Loucy (cell line): ENCODE data around the gene SPECC1.
"Not testable (repeated sequence)": the region's sequence is repeated elsewhere in the genome, so short reads cannot be mapped to it uniquely, and the experiment has no call there.

Source experiments
- H2AFZ ChIP-seq: fragments of 200-600 bp; sonication (generic); 2 replicates; pipeline ENCODE4 v1.6.0; 2016; ENCODE audit warnings: antibody characterized with exemption, mild to moderate bottlenecking, low read length, moderate library complexity
- H3F3A ChIP-seq: fragments of 200-600 bp; 2 replicates; pipeline ENCODE4 v1.6.0; 2016; ENCODE audit warnings: antibody characterized with exemption, low read depth, mild to moderate bottlenecking
- H3K27me3 ChIP-seq: fragments of 200-600 bp; sonication (generic); 2 replicates; pipeline ENCODE4 v1.6.1; 2014; ENCODE audit warnings: low read length, mild to moderate bottlenecking; ENCODE audit not compliant: insufficient read depth, poor library complexity, severe bottlenecking
- H3K36me3 ChIP-seq: fragments of 200-600 bp; sonication (generic); 2 replicates; pipeline ENCODE4 v1.6.1; 2016; ENCODE audit warnings: low read length; ENCODE audit not compliant: insufficient read depth
- H3K4me1 ChIP-seq: fragments of 200-600 bp; sonication (generic); 2 replicates; pipeline ENCODE4 v1.5.1; 2014; ENCODE audit warnings: low read length, mild to moderate bottlenecking; ENCODE audit not compliant: insufficient read depth, poor library complexity, severe bottlenecking
- H3K4me2 ChIP-seq: fragments of 200-600 bp; sonication (generic); 2 replicates; pipeline ENCODE4 v1.6.0; 2014; ENCODE audit warnings: antibody characterized with exemption, low read length, low read depth, mild to moderate bottlenecking; ENCODE audit not compliant: poor library complexity, severe bottlenecking
- H3K4me3 ChIP-seq: fragments of 200-600 bp; sonication (generic); 2 replicates; pipeline ENCODE4 v1.5.1; 2014; ENCODE audit warnings: low read length, mild to moderate bottlenecking, mixed read lengths; ENCODE audit not compliant: poor library complexity, severe bottlenecking
- H3K79me2 ChIP-seq: fragments of 200-600 bp; sonication (generic); 2 replicates; pipeline ENCODE4 v1.6.1; 2014; ENCODE audit warnings: low read length; ENCODE audit not compliant: insufficient read depth
- H3K9ac ChIP-seq: fragments of 200-600 bp; sonication (generic); 2 replicates; pipeline ENCODE4 v1.6.0; 2014; ENCODE audit warnings: mild to moderate bottlenecking, low read depth, low read length, moderate library complexity; ENCODE audit not compliant: poor library complexity, severe bottlenecking
- H3K9me2 ChIP-seq: fragments of 200-600 bp; sonication (generic); replicated peaks from 2 replicates; pipeline ENCODE4 v1.6.1; 2016; ENCODE audit warnings: low read depth, low read length, mixed read lengths
- H3K9me3 ChIP-seq: fragments of 200-600 bp; sonication (generic); 2 replicates; pipeline ENCODE4 v1.6.1; 2014; ENCODE audit warnings: mild to moderate bottlenecking, antibody characterized with exemption, low read length, low read depth; ENCODE audit not compliant: insufficient read depth
- H4K20me1 ChIP-seq: fragments of 200-600 bp; sonication (generic); 2 replicates; pipeline ENCODE4 v1.6.0; 2014; ENCODE audit warnings: antibody characterized with exemption, low read length, mild to moderate bottlenecking; ENCODE audit not compliant: insufficient read depth, poor library complexity, severe bottlenecking
- CTCF ChIP-seq: fragments of 200-600 bp; sonication (generic); conservative IDR thresholded peaks from 2 replicates; pipeline ENCODE4 v1.5.1; 2014; ENCODE audit warnings: mild to moderate bottlenecking, antibody characterized with exemption, low read length
- EZH2phosphoT487 ChIP-seq: fragments of 200-600 bp; IDR thresholded peaks from 2 replicates; pipeline ENCODE4 v1.6.1; 2018; ENCODE audit warnings: antibody characterized with exemption, mild to moderate bottlenecking, moderate library complexity, borderline replicate concordance

The SPECC1 gene

DNA sequence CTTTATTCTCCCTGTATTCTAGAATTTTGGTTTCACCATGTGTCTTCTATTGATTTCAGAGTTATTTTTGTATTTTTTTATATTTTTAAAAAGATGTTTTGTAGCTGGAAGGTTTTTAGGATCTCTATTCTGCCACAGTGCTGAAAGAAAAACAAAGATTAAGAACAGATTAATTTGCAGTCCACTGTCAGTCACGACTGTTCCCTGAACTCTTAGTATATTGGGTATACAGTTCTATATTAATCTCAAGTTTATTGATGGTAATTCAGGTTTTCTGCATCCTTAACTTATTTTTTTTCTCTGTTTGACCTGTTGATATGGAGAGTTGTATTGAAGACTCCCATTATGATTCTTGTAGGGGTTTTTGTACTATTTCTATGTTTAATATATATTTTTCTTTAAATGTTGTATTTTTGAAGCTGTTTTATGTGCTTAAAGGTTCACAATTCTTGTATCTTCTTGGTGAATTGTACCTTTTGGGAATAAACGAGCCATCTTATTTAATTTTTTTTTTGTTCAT lies 2.9 kb downstream of the SPECC1 start:
- Histone ChIP-seq H3K4me1 (peaks cover 11% of the 10 kb centered on the region), H4K20me1 (no peaks in the 10 kb centered on the region), H3K4me3 (no peak overlapping the region), H2AFZ (no peak overlapping the region), H3K4me2 (no peak overlapping the region), H3F3A (no peaks in the 10 kb centered on the region), H3K9me3 (no peaks in the 10 kb centered on the region), H3K36me3 (no peaks in the 10 kb centered on the region), H3K9ac (no peak overlapping the region), H3K27me3 (peaks cover 4% of the 10 kb centered on the region), H3K79me2 (no peaks in the 10 kb centered on the region), H3K9me2 (no peaks in the 10 kb centered on the region)
- no peak for TF ChIP-seq CTCF
- no peak for TF ChIP-seq EZH2phosphoT487

DNA sequence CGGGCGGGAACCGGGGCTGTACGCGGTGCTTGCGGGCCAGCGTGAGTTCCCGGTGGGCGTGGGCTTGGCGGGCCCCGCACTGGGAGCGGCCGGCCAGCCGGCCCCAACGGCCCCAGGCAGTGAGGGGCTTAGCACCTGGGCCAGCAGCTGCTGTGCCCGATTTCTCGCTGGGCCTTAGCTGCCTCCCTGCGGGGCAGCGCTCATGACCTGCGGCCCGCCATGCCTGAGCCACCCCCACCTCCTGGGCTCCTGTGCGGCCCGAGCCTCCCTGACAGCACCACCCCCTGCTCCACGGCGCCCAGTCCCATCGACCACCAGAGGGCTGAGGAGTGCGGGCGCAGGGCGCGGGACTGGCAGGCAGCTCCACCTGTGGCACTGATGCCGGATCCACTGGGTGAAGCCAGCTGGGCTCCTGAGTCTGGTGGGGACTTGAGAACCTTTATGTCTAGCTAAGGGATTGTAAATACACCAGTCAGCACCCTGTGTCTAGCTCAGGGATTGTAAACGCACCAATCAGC lies 7.4 kb downstream of the SPECC1 start:
- not testable (repeated sequence) for H3K9me2 ChIP-seq, H3K36me3 ChIP-seq, H4K20me1 ChIP-seq, H3F3A ChIP-seq, H3K9me3 ChIP-seq, H3K9ac ChIP-seq, H3K4me1 ChIP-seq, H3K4me2 ChIP-seq, H3K27me3 ChIP-seq, H3K4me3 ChIP-seq, H3K79me2 ChIP-seq, H2AFZ ChIP-seq

DNA sequence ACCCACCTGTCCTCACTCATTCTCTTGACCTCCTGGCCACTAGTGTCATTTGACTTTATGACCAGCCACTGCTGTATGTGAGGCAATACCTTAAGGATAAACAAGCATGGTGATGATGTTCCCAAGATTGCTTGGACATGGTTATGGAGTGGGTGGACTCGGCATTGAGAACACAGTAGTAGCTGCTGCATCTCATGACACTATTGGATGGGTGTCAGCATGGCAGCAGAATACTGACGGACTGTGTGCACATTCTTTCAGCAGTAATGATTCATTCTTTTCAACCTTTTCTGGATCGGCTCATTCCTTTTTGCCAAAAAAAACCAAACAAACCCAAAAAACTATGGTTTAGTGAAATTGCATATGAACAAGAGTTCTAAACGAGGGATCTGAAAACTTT lies 13.5 kb downstream of the SPECC1 start:
- H3K27me3 ChIP-seq: no peaks in the 10 kb centered on the region
- TF ChIP-seq CTCF: no peak
- TF ChIP-seq EZH2phosphoT487: no peak
- no peaks in the 10 kb centered on the region for H4K20me1 ChIP-seq
- H3K79me2 ChIP-seq: no peaks in the 10 kb centered on the region
- no peak overlapping the region for H3K4me2 ChIP-seq
- no peaks in the 10 kb centered on the region for H3K4me1 ChIP-seq
- no peaks in the 10 kb centered on the region for H3K36me3 ChIP-seq
- H3K4me3 ChIP-seq: no peak overlapping the region
- H3K9ac ChIP-seq: no peak overlapping the region
- H3K9me2 ChIP-seq: no peaks in the 10 kb centered on the region
- no peaks in the 10 kb centered on the region for H3F3A ChIP-seq
- H3K9me3 ChIP-seq: no peaks in the 10 kb centered on the region
- no peak overlapping the region for H2AFZ ChIP-seq

GRCh38 chr17:20026960-20027359 lies 17.8 kb downstream of the SPECC1 start:
- no peak overlapping the region for H3K9ac ChIP-seq

More at GRCh38 chr17:20026960-20027359, 17.8 kb downstream of the SPECC1 start:
- Histone ChIP-seq H3K4me1 (peaks cover 3% of the 10 kb centered on the region), H3K36me3 (no peaks in the 10 kb centered on the region), H4K20me1 (no peaks in the 10 kb centered on the region), H3K79me2 (no peaks in the 10 kb centered on the region), H3F3A (no peaks in the 10 kb centered on the region), H3K9me3 (no peaks in the 10 kb centered on the region), H3K4me2 (no peak overlapping the region), H3K9me2 (no peaks in the 10 kb centered on the region), H3K27me3 (no peaks in the 10 kb centered on the region), H3K4me3 (no peak overlapping the region), H2AFZ (no peak overlapping the region)
- TF ChIP-seq EZH2phosphoT487: no peak
- no peak for TF ChIP-seq CTCF
